ENCODE measurements around the gene LGALS7B. TPM values are rescaled to one million over a fixed set of nuclear protein-coding genes. Genes with fewer than 3 reads are reported as not detected.
"Not testable (repeated sequence)": the region's sequence is repeated elsewhere in the genome, so short reads cannot be mapped to it uniquely, and the experiment has no call there.

The LGALS7B gene
- total and polyA plus RNA-seq, 2 of the 8 experiments (the other 6 are each of a cell fraction or from before 2014, with no cell fraction given): 3.6 TPM; not detected in 1

DNA sequence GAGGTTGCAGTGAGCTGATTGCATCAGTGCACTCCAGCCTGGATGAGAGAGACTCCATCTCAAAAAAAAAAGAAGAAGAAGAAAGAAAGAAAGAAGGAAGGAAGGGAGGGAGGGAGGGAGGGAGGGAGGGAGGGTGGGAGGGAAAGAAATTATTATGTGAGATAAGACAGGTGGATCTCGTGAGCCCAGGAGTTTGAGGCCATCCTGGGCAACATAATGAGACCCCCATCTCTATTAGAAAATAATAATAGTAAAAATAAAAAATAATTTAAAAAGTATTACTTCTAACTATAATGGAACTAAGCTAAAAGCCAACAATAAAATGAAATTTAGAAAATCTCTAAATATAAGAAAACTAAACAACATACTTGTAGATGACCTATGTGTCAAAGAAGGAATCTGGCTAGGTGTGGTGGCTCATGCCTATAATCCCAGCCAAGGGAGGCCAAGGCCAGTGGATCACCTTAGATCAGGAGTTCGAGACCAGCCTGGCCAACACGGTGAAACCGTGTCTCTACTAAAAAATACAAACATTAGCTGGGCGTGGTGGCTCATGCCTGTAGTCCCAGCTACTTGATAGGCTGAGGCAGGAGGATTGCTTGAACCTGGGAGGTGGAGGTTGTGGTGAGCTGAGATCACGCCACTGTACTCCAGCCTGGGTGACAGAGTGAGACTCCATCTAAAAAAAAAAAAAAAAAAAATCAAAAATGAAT is 28.0 kb upstream of the LGALS7B start:
- H3K36me3 ChIP-seq (ENCODE audit: control insufficient read depth in 2 of 4, insufficient read depth in 4 of 4, low read length in 3 of 4); FAIRE-seq; H2BK20ac ChIP-seq (ENCODE audit: low read length); H4K91ac ChIP-seq (replicated peaks; ENCODE audit: insufficient read length, low read length); H3K4me1 ChIP-seq (replicated peaks in 1 of 4; ENCODE audit: control insufficient read depth in 3 of 4, insufficient read depth in 4 of 4, low read length in 3 of 4); H3K9me3 ChIP-seq (ENCODE audit: insufficient read depth in 2 of 2, low read depth in 1 of 2, low read length in 1 of 2); H4K5ac ChIP-seq (ENCODE audit: insufficient read length, low read depth, low read length); H3K4me2 ChIP-seq (ENCODE audit: insufficient read depth in 1 of 2, low read depth in 2 of 2, low read length in 2 of 2); H4K20me1 ChIP-seq (replicated peaks in 1 of 2; ENCODE audit: control insufficient read depth in 1 of 2, insufficient read depth in 2 of 2, low read length in 2 of 2); H2AK5ac ChIP-seq (ENCODE audit: low read depth, low read length); H4K8ac ChIP-seq (ENCODE audit: extremely low read depth, insufficient read depth, low read length); H2AFZ ChIP-seq (ENCODE audit: low read length); H3K79me2 ChIP-seq (ENCODE audit: control insufficient read depth in 1 of 2, insufficient read depth in 2 of 2, low read length in 2 of 2); H3K4me3 ChIP-seq (ENCODE audit: extremely low read depth in 1 of 4, insufficient read depth in 2 of 4, low read depth in 3 of 4, low read length in 4 of 4); H3K4ac ChIP-seq (replicated peaks; ENCODE audit: insufficient read length, low read depth, low read length); H3K79me1 ChIP-seq (ENCODE audit: low read depth, low read length); H2BK12ac ChIP-seq (ENCODE audit: low read depth, low read length); H3K23ac ChIP-seq (ENCODE audit: insufficient read length); H3K27me3 ChIP-seq (replicated peaks in 1 of 4; ENCODE audit: control insufficient read depth in 3 of 4, extremely low read depth in 1 of 4, insufficient read depth in 3 of 4, low read length in 3 of 4); H2BK15ac ChIP-seq (ENCODE audit: low read length); H3K23me2 ChIP-seq (ENCODE audit: low read depth, low read length); H3K14ac ChIP-seq (ENCODE audit: insufficient read length); H2BK120ac ChIP-seq (replicated peaks; ENCODE audit: low read depth, low read length); H2BK5ac ChIP-seq (ENCODE audit: low read depth, low read length); DNase-seq (ENCODE audit: low read depth in 1 of 2, low spot score in 2 of 2); H3K9ac ChIP-seq (replicated peaks in 1 of 4; ENCODE audit: extremely low read depth in 1 of 4, low read depth in 3 of 4, low read length in 3 of 4); H3K56ac ChIP-seq (replicated peaks; ENCODE audit: insufficient read length, low read depth, low read length); H3K27ac ChIP-seq (ENCODE audit: low read depth, low read length); H3K18ac ChIP-seq (ENCODE audit: extremely low read depth, low read length): not testable (repeated sequence)
- POLR2A ChIA-PET (ENCODE audit: partially characterized antibody): interaction anchor here (0.7 to 1.0 kb wide), 3 partner anchors 80 to 156 kb away, joined by 3 read pairs; no protein-coding TSS in a partner anchor
- CTCF ChIA-PET (ENCODE audit: partially characterized antibody): interaction anchor here (0.6 to 1.4 kb wide), 5 partner anchors 9 to 172 kb away, joined by 3 to 10 read pairs (median 4); no protein-coding TSS in a partner anchor
- WGBS, 2 experiments (ENCODE audit: extremely low coverage in 1 of 2, insufficient coverage in 1 of 2, insufficient read length in 1 of 2, insufficient replicate concordance in 2 of 2, low coverage in 1 of 2, low lambda C conversion rate in 2 of 2, missing lambda C conversion rate in 1 of 2): 92% methylated on average over 5 of the region's 6 CpGs; no CpG with 5 or more reads in 1 of the 2 experiments
